ENCODE data around the gene C2orf68.

Gene C2orf68

DNA sequence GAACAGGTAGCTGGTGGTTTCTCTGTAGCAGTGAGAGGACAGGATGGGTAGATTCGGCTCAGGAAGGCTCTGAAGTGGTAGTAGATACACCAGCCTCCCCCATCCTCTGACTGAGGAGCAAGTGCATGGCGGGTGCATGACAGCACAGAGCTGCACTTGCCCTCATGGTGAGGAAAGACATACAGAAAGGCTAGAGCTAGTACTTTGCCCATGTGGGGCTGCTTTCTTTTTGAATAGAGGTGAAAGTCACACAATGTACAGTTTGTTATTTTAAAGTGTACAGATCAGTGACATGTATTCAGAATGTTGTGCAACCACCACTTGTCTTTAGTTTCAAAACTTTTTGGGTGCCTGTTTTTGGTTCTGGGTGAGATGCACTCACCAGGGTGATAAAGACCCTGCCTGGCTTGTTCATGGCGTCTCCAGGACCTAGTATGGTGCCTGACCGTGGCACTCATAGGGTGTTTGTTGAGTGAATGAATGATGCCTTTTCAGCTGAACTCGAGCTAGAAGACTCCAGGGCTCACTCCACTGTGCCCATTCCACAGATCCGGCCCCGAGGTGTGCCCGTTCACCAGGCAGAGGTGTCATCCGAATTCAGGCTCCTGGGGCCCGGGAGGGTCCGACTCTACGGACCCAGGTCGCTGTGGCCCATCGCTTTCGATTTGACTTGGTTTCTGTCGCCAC is 28.1 kb downstream of the C2orf68 start:
- peak overlapping the region; percentile 39 to 60 for H3K4me3 ChIP-seq (replicated peaks in 1 of 2; ENCODE audit: low read depth in 2 of 2, low read length in 2 of 2)
- no peak for DNase-seq (ENCODE audit: low read depth in 2 of 2)
- TF ChIP-seq, protein P1, sequence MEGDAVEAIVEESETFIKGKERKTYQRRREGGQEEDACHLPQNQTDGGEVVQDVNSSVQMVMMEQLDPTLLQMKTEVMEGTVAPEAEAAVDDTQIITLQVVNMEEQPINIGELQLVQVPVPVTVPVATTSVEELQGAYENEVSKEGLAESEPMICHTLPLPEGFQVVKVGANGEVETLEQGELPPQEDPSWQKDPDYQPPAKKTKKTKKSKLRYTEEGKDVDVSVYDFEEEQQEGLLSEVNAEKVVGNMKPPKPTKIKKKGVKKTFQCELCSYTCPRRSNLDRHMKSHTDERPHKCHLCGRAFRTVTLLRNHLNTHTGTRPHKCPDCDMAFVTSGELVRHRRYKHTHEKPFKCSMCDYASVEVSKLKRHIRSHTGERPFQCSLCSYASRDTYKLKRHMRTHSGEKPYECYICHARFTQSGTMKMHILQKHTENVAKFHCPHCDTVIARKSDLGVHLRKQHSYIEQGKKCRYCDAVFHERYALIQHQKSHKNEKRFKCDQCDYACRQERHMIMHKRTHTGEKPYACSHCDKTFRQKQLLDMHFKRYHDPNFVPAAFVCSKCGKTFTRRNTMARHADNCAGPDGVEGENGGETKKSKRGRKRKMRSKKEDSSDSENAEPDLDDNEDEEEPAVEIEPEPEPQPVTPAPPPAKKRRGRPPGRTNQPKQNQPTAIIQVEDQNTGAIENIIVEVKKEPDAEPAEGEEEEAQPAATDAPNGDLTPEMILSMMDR (IDR thresholded peaks at IDR 0.05; ENCODE audit: low read depth, low read length), result no peak

DNA sequence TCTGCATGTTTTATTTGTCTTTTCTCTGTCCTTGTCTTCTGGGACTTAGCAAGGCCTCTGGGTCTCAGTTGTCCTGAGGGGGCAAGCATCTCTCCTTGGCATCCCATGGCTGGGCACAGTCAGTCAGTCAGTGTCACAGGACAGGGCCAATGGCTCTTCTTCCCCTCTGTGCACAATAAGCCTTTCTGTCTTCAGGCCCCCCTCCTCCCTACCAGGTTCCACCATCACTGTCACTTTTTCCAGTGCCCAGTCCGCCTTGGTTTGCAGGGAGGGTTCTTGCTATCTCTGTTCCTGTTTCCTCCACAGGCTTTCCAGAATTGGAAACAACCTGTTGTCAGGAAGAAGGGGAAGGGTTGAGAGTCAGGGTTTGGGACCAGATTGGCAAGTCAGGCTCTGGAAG is 29.4 kb downstream of the C2orf68 start:
- DNase-seq (ENCODE audit: low read depth in 2 of 2), result no peak
- TF ChIP-seq, protein P1 (IDR thresholded peaks at IDR 0.05; ENCODE audit: low read depth, low read length), result no peak
- no peak overlapping the region for H3K4me3 ChIP-seq (replicated peaks in 1 of 2; ENCODE audit: low read depth in 2 of 2, low read length in 2 of 2)

DNA sequence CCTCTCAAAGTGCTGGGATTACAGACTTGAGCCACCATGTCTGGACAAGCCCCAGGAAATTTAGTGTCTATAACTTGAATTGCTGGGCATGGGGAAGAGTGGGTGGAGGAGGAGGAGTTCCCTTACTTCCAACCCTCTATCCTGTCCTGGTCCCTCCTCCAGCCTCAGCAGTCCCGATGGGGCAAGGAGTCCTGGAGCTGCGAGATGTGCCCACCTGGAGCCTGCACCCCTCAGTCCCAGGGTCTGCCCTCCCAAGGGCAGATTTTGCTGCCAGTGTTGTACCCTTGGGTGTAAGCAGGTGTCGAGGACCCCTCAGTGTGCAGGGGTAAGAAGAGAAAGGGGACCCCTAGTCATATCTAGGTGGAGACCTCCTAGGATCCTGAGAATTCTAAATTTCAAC is 31.7 kb downstream of the C2orf68 start:
- TF ChIP-seq, protein P1 (IDR thresholded peaks at IDR 0.05; ENCODE audit: low read depth, low read length), result no peak
- no peak overlapping the region for H3K4me3 ChIP-seq (replicated peaks in 1 of 2; ENCODE audit: low read depth in 2 of 2, low read length in 2 of 2)
- DNase-seq (ENCODE audit: low read depth in 2 of 2), result no peak

DNA sequence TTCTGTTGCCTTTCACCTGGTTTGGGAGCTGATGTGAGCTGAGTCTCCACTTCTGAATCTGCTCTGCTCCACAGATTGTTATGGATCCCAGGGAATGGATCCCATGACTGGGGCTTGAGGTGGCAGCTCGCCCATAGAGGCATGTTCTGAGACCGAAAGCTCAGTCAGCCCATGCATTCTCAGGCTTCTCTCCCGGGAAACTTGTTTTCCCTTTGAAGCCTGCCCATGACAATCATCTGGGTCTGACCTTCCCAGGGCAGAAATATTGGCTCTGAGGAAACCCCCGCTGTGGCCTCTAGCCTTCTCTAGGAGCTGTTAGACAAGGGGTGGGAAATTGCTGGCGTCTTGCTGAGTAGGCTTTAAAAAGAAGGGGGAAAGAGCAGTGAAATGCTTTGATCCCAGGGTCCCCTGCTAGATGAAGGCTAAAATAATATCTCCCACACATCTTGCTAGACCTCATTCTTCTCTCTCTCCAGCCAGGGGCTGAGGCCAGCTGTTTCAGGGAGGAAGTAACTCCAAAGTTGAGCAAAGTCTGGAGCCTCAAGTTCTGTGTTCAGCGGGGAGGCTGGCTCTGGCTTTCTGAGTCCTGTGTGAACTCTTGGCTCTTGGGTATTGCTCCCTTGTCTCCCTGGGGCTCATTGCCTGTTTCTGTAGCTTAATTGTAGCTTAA is 32.5 kb downstream of the C2orf68 start:
- DNase-seq (ENCODE audit: low read depth in 2 of 2), result no peak
- H3K4me3 ChIP-seq (replicated peaks in 1 of 2; ENCODE audit: low read depth in 2 of 2, low read length in 2 of 2), result no peak overlapping the region
- TF ChIP-seq, protein P1 (IDR thresholded peaks at IDR 0.05; ENCODE audit: low read depth, low read length), result no peak

DNA sequence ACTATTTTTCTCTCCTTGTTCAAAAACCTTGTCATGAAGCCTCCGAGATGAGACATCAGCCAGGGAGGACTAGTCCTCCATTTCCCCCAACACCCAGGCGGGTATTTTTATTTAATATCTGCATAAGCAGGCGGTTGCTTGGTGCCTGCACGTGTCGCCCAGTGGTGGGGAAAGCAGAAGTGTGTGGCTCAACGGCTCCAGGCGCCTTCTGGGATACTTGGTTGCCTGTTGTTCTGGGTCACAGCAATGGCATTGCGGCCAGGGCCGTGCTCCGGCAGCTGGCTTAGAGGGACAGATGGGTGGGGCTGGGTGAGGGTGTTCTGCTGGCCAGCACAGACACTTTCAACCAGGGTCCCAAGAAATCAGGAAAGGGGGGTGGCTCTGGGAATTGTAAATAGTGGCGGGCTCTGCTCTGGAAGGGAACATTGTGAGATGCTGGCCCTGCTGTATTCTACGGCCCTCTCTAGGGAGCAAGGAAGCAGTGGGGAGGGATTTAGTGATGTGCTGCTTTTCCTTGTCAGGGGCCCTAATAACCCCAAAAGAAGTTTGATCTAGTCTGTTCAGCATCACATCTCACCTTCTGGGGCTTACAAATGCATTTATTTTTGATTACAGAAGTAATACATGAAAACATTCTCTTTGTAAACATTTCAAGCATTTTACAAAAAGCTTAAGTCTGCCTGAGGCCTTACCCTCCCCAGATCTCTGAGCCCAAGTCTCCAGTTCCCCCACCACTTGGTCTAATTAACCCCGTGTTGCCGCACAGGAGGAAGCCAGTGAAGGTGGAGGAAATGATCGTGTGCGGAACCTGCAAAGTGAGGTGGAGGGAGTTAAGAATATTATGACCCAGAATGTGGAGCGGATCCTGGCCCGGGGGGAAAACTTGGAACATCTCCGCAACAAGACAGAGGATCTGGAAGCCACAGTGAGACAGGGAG is 33.4 kb downstream of the C2orf68 start:
- no peak for DNase-seq (ENCODE audit: low read depth in 2 of 2)
- no peak overlapping the region for H3K4me3 ChIP-seq (replicated peaks in 1 of 2; ENCODE audit: low read depth in 2 of 2, low read length in 2 of 2)
- TF ChIP-seq, protein P1 (IDR thresholded peaks at IDR 0.05; ENCODE audit: low read depth, low read length), result no peak

- no peak within 1 kb of the TSS for H3K4me3 ChIP-seq (replicated peaks in 1 of 2; ENCODE audit: low read depth in 2 of 2, low read length in 2 of 2)
- TF ChIP-seq, protein P1 (IDR thresholded peaks at IDR 0.05; ENCODE audit: low read depth, low read length), result no peak
- DNase-seq (ENCODE audit: low read depth in 2 of 2), result no peak
These were observed 34.3 kb downstream of the C2orf68 start, which contains the start of gene VAMP8 for GRCh38 chr2:85577386-85578242. TSS of gene VAMP8 (plus strand) at chr2:85577586. CDS start at chr2:85577647, 61 bp downstream.
